Measurements from ENCODE around the gene IGSF9B.

DNA sequence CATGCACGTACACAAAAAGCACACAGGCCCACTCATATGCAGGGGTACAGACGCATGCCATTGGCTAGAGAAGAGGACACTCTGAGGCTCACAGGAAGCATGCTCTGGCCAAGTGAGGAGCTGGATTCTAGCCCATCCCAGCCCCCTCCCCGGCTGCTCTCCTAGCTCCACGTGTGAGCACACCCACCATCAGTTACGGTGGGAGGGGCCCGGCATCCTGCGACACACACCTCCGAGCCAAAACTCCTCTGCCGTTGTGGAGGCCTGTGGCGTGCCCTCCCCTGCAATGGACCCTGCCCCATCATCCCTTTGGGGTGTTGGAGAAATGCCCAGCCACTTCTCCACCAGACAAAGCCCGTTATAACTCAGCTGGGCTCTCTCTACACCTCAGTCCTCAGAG lies 15.1 kb upstream of the IGSF9B start:
- TF ChIP-seq EZH2 (IDR thresholded peaks at IDR 0.05; ENCODE audit: borderline replicate concordance): no peak
- TF ChIP-seq, protein P1, sequence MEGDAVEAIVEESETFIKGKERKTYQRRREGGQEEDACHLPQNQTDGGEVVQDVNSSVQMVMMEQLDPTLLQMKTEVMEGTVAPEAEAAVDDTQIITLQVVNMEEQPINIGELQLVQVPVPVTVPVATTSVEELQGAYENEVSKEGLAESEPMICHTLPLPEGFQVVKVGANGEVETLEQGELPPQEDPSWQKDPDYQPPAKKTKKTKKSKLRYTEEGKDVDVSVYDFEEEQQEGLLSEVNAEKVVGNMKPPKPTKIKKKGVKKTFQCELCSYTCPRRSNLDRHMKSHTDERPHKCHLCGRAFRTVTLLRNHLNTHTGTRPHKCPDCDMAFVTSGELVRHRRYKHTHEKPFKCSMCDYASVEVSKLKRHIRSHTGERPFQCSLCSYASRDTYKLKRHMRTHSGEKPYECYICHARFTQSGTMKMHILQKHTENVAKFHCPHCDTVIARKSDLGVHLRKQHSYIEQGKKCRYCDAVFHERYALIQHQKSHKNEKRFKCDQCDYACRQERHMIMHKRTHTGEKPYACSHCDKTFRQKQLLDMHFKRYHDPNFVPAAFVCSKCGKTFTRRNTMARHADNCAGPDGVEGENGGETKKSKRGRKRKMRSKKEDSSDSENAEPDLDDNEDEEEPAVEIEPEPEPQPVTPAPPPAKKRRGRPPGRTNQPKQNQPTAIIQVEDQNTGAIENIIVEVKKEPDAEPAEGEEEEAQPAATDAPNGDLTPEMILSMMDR (IDR thresholded peaks at IDR 0.05; ENCODE audit: poor library complexity): no peak
- no peak for TF ChIP-seq EZH2phosphoT487 (IDR thresholded peaks at IDR 0.05; ENCODE audit: low read depth, severe bottlenecking, unreplicated experiment)
